ENCODE data around the gene TDRD3. TPM values are rescaled to one million over a fixed set of nuclear protein-coding genes. Genes with fewer than 3 reads are reported as not detected.
A peak's percentile ranks its signal among the peaks of the same experiment; 100 is the strongest.
"Not testable (repeated sequence)": the region's sequence is repeated elsewhere in the genome, so short reads cannot be mapped to it uniquely, and the experiment has no call there.

TDRD3 gene
- total and polyA plus RNA-seq, 4 experiments from 2014 or later, result 4.9 to 34.9 (median 18.9) TPM

DNA sequence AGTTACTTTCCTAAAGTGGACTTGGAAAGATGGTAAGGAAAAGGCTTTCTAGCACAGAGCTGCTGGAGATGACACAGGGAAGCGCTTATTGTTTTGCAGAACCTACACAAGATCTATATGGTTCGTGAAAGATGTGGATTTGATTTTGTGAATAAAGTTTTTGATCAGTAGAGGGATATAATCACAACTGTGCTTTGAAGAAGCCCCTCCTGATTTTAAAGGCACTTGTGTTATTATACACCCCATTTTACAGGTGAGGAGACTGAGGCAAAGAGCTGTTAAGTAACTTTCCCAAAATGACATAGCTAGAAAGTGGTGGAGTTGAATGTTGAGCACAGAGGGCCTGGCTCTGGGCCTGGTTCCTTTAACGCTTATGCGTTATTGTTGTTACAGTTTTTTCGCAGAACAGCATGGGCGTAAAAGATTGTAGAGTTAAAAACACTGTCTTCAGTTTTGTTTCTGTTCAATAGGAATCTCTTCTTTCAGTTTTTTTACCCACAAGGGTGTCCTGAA lies 1.4 kb downstream of the TDRD3 start:
- peak overlapping the region; percentile 87 to 95 (median 92) for H3K4me3 Mint-ChIP-seq
- H3K36me3 Mint-ChIP-seq, result peaks cover 0 to 9% of the 10 kb centered on the region in 2 donors
- Histone ChIP-seq H3K9me3 (ENCODE audit: control insufficient read depth in 1 of 2, low read length in 2 of 2) (no peaks in the 10 kb centered on the region), H3K27ac (ENCODE audit: low read depth, low read length) (peak overlapping the region; percentile 76), H3K4me3 (ENCODE audit: low read length in 2 of 2) (peak overlapping the region; percentile 26 to 57), H3K36me3 (ENCODE audit: insufficient read depth, low read length) (no peaks in the 10 kb centered on the region), H3K27me3 (ENCODE audit: insufficient read depth, low read length) (no peaks in the 10 kb centered on the region), H3K4me1 (ENCODE audit: insufficient read depth, low read length) (peaks cover 34% of the 10 kb centered on the region)
- ChIA-PET CTCF (ENCODE audit: partially characterized antibody) (interaction anchor here (0.9 to 5.9 kb wide), 3 partner anchors 8 to 1007 kb away, joined by 3 to 30 read pairs (median 7); no protein-coding TSS in a partner anchor), POLR2A (ENCODE audit: partially characterized antibody) (interaction anchor here (0.7 to 1.5 kb wide), 2 partner anchors 8 to 13 kb away, joined by 3 to 4 read pairs; no protein-coding TSS in a partner anchor)
- no peaks in the 10 kb centered on the region for H3K9me3 Mint-ChIP-seq
- intact Hi-C loops (cut with micrococcal nuclease), result no loop called here
- DNase-seq, result peak in 1 of 5 donors; percentile 2
- H3K27me3 Mint-ChIP-seq, result no peaks in the 10 kb centered on the region
- peaks cover 23 to 53% (median 29%) of the 10 kb centered on the region in 4 donors for H3K4me1 Mint-ChIP-seq
- H3K27ac Mint-ChIP-seq, result peak overlapping the region; percentile 89 to 97 (median 96)

DNA sequence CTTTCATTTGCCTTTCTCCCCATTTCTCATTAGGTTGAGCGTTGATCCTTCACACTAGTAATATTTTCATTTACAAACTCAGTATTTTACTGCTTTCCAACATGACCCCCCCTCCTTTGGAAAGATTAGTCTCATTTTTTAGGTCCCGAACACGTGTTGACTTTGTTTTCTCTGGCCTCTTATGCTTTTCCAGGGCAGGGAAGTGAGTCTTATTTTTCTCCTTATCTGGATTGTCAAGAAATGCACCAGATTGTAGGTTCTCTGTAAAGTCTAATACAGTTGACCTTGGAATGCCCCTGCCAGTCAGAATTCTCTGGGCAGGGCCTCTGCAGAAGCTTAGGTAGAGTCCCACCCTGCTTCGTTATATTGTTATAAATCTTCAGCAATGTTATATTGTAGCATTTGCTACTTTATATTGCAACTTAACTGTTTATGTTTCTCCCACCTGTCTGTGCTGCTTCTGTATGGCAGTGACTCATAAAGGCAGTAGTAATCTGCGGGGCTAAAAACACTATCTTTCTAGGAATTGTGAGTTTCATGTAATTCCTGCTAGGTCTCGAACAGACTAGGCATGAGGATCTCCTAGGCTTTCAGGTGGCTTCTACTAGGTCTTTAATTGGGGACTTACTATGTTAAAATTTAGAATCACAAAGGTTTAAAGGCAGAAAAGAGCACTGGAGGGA lies 2.0 kb downstream of the TDRD3 start:
- CTCF ChIA-PET (ENCODE audit: partially characterized antibody), result interaction anchor here (0.9 to 5.9 kb wide), 2 partner anchors 31 to 1008 kb away, joined by 3 to 30 read pairs; no protein-coding TSS in a partner anchor
- Mint-ChIP-seq H3K27ac (peak overlapping the region; percentile 13 to 96 (median 71)), H3K36me3 (peaks cover 0 to 9% of the 10 kb centered on the region in 2 donors), H3K4me3 (peak overlapping the region; percentile 72 to 95 (median 92)), H3K27me3 (no peaks in the 10 kb centered on the region), H3K9me3 (no peaks in the 10 kb centered on the region), H3K4me1 (peaks cover 24 to 53% (median 29%) of the 10 kb centered on the region in 4 donors)
- peaks cover 34% of the 10 kb centered on the region for H3K4me1 ChIP-seq (ENCODE audit: insufficient read depth, low read length)
- no peaks in the 10 kb centered on the region for H3K36me3 ChIP-seq (ENCODE audit: insufficient read depth, low read length)
- no peak for DNase-seq
- POLR2A ChIA-PET (ENCODE audit: partially characterized antibody), result no interaction called here
- no peaks in the 10 kb centered on the region for H3K27me3 ChIP-seq (ENCODE audit: insufficient read depth, low read length)
- H3K9me3 ChIP-seq (ENCODE audit: control insufficient read depth in 1 of 2, low read length in 2 of 2), result no peaks in the 10 kb centered on the region
- H3K4me3 ChIP-seq (ENCODE audit: low read length in 2 of 2), result peak overlapping the region in 1 of 2 donors; percentile 5
- no peak overlapping the region for H3K27ac ChIP-seq (ENCODE audit: low read depth, low read length)
- intact Hi-C loops (cut with micrococcal nuclease), result no loop called here

DNA sequence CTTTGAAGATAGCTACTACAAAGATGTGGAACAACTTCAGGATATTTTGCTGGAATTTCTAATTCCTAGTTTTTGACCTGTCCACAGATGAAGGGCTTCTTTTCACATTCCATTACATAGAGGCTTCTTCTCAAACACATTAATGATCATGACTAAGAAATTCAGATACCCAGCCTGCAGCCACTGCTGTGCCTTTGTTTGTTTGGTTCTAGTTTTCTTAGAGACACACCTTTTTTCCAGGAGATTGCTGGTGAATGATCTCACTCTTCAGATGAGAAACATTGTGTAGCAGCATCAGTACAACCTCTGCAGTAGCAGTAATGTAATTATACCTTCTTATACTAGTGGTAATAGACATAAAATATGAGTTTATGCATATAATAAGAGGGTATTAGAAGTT lies 5.0 kb downstream of the TDRD3 start:
- Histone ChIP-seq H3K9me3 (ENCODE audit: control insufficient read depth in 1 of 2, low read length in 2 of 2) (no peaks in the 10 kb centered on the region), H3K27ac (ENCODE audit: low read depth, low read length) (no peak overlapping the region), H3K27me3 (ENCODE audit: insufficient read depth, low read length) (no peaks in the 10 kb centered on the region), H3K36me3 (ENCODE audit: insufficient read depth, low read length) (no peaks in the 10 kb centered on the region), H3K4me3 (ENCODE audit: low read length in 2 of 2) (no peak overlapping the region), H3K4me1 (ENCODE audit: insufficient read depth, low read length) (peaks cover 28% of the 10 kb centered on the region)
- no peak overlapping the region for H3K4me3 Mint-ChIP-seq
- peaks cover 0 to 4% of the 10 kb centered on the region in 2 donors for H3K36me3 Mint-ChIP-seq
- H3K27ac Mint-ChIP-seq, result no peak overlapping the region
- POLR2A ChIA-PET (ENCODE audit: partially characterized antibody), result no interaction called here
- H3K9me3 Mint-ChIP-seq, result no peaks in the 10 kb centered on the region
- DNase-seq, result no peak
- H3K4me1 Mint-ChIP-seq, result peaks cover 32 to 50% (median 35%) of the 10 kb centered on the region in 4 donors
- intact Hi-C loops (cut with micrococcal nuclease), result no loop called here
- CTCF ChIA-PET (ENCODE audit: partially characterized antibody), result no interaction called here
- no peaks in the 10 kb centered on the region for H3K27me3 Mint-ChIP-seq

DNA sequence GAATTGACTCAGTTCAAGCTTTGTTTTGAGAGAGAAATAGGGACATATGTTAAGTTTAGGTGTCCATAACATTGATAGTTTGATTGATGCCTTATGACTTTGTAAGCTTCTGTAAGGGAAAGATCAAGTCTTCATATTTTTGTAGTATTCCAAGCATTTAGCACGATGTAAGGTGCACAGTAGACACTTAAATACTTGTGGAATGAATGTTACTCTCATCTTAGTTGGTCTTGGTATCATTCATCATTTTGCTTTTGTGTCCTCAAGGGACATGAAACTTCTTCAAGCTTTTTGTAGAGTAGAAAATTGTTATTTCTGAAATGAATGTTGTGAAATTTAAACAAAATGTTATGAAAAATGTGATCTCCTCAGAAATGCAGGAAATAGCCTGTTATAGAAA lies 10.1 kb downstream of the TDRD3 start:
- H3K36me3 Mint-ChIP-seq, result peaks cover 0 to 12% of the 10 kb centered on the region in 2 donors
- H3K27ac Mint-ChIP-seq, result no peak overlapping the region
- Histone ChIP-seq H3K27me3 (ENCODE audit: insufficient read depth, low read length) (no peaks in the 10 kb centered on the region), H3K4me1 (ENCODE audit: insufficient read depth, low read length) (peaks cover 22% of the 10 kb centered on the region), H3K27ac (ENCODE audit: low read depth, low read length) (no peak overlapping the region), H3K9me3 (ENCODE audit: control insufficient read depth in 1 of 2, low read length in 2 of 2) (no peaks in the 10 kb centered on the region), H3K4me3 (ENCODE audit: low read length in 2 of 2) (no peak overlapping the region), H3K36me3 (ENCODE audit: insufficient read depth, low read length) (no peaks in the 10 kb centered on the region)
- intact Hi-C loops (cut with micrococcal nuclease), result no loop called here
- DNase-seq, result no peak
- H3K4me1 Mint-ChIP-seq, result peaks cover 38 to 58% (median 49%) of the 10 kb centered on the region in 4 donors
- H3K4me3 Mint-ChIP-seq, result no peak overlapping the region
- H3K9me3 Mint-ChIP-seq, result peaks cover 0 to 2% (median 0%) of the 10 kb centered on the region in 8 donors
- ChIA-PET CTCF (ENCODE audit: partially characterized antibody) (interaction anchor here (1.9 kb wide), 1 partner anchor 10 kb away, joined by 7 read pairs; the partner anchor contains the start of gene TDRD3), POLR2A (ENCODE audit: partially characterized antibody) (interaction anchor here (0.9 to 1.3 kb wide), 2 partner anchors 9 to 10 kb away, joined by 3 read pairs; partner anchors contain the start of gene TDRD3)
- H3K27me3 Mint-ChIP-seq, result no peaks in the 10 kb centered on the region

DNA sequence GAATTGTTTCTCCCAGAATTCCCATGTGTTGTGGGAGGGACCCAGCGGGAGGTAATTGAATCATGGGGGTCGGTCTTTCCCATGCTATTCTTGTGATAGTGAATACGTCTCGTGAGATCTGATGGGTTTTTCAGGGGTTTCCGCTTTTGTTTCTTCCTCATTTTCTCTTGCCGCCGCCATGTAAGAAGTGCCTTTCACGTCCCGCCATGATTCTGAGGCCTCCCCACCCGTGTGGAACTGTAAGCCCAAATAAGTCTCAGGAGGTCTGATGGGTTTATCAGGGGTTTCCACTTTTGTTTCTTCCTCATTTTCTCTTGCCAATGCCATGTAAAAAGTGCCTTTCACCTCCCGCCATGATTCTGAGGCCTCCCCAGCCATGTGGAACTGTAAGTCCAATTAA lies 10.8 kb downstream of the TDRD3 start:
- H3K9me3 ChIP-seq (ENCODE audit: control insufficient read depth in 1 of 2, low read length in 2 of 2); H3K4me3 ChIP-seq (ENCODE audit: low read length in 2 of 2); CTCF ChIA-PET (ENCODE audit: partially characterized antibody); H3K9me3 Mint-ChIP-seq; H3K27ac Mint-ChIP-seq; H3K4me3 Mint-ChIP-seq; H3K27me3 ChIP-seq (ENCODE audit: insufficient read depth, low read length); DNase-seq; intact Hi-C loops (cut with micrococcal nuclease); H3K36me3 ChIP-seq (ENCODE audit: insufficient read depth, low read length); H3K27ac ChIP-seq (ENCODE audit: low read depth, low read length); H3K27me3 Mint-ChIP-seq; POLR2A ChIA-PET (ENCODE audit: partially characterized antibody): not testable (repeated sequence)
- Mint-ChIP-seq H3K4me1 (peaks cover 38 to 59% (median 51%) of the 10 kb centered on the region in 4 donors), H3K36me3 (peaks cover 0 to 12% of the 10 kb centered on the region in 2 donors)
- H3K4me1 ChIP-seq (ENCODE audit: insufficient read depth, low read length), result peaks cover 24% of the 10 kb centered on the region

DNA sequence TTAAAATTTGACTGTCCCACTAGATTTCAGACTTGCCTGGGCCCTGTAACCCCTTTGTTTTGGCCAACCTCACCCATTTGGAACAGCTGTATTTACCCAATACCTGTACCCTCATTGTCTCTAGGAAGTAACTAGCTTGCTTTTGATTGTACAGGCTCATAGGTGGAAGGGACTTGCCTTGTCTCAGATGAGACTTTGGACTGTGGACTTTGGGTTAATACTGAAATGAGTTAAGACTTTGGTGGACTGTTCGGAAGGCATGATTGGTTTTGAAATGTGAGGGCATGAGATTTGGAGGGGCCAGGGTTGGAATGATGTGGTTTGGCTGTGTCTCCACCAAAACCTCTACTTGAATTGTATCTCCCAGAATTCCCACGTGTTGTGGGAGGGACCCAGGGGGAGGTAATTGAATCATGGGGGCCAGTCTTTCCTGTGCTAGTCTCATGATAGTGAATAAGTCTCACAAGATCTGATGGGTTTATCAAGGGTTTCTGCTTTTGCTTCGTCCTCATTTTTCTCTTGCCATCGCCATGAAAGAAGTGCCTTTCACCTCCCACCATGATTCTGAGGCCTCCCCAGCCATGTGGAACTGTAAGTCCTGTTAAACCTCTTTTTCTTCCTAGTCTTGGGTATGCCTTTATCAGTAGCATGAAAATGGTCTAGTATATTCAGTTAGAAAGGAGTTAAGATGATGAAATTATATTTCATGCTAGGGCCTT lies 12.7 kb downstream of the TDRD3 start:
- H3K4me3 ChIP-seq (ENCODE audit: low read length in 2 of 2); H3K27me3 Mint-ChIP-seq; H3K9me3 ChIP-seq (ENCODE audit: control insufficient read depth in 1 of 2, low read length in 2 of 2); DNase-seq; H3K27me3 ChIP-seq (ENCODE audit: insufficient read depth, low read length); POLR2A ChIA-PET (ENCODE audit: partially characterized antibody); H3K9me3 Mint-ChIP-seq; intact Hi-C loops (cut with micrococcal nuclease); H3K36me3 ChIP-seq (ENCODE audit: insufficient read depth, low read length); H3K27ac ChIP-seq (ENCODE audit: low read depth, low read length); CTCF ChIA-PET (ENCODE audit: partially characterized antibody): not testable (repeated sequence)
- H3K4me1 ChIP-seq (ENCODE audit: insufficient read depth, low read length), result peaks cover 25% of the 10 kb centered on the region
- Mint-ChIP-seq H3K4me3 (peak overlapping the region in 2 of 8 donors; percentile 6 to 8), H3K27ac (peak overlapping the region in 1 of 7 donors; percentile 58), H3K4me1 (peaks cover 41 to 66% (median 50%) of the 10 kb centered on the region in 4 donors), H3K36me3 (peaks cover 0 to 12% of the 10 kb centered on the region in 2 donors)

DNA sequence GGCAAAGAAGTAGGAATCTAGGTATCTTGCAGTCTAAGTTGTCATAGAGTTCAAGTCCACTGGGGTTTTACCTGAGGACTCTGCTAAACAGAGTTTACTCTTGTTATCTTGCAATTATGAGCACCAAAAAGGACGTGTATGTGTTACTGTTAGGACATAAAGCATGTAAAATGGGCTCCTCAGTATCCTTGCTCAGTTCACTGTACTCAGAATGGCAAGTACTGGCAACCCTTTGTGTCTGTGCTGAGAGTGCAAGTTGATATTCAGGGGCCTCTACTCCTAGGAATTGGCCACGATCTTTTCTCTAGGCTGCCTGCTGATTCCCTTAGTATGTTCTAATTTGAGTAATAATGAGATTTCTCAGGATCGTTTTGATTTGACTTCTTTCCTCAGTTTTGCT lies 13.3 kb downstream of the TDRD3 start:
- no peaks in the 10 kb centered on the region for H3K9me3 ChIP-seq (ENCODE audit: control insufficient read depth in 1 of 2, low read length in 2 of 2)
- Mint-ChIP-seq H3K27me3 (no peaks in the 10 kb centered on the region), H3K36me3 (peaks cover 0 to 12% of the 10 kb centered on the region in 2 donors), H3K9me3 (peaks cover 0 to 2% (median 0%) of the 10 kb centered on the region in 8 donors), H3K4me1 (peaks cover 39 to 62% (median 47%) of the 10 kb centered on the region in 4 donors), H3K27ac (peak overlapping the region in 3 of 7 donors; percentile 10 to 72 (median 18)), H3K4me3 (peak overlapping the region in 3 of 8 donors; percentile 8 to 65 (median 11))
- POLR2A ChIA-PET (ENCODE audit: partially characterized antibody), result no interaction called here
- H3K27me3 ChIP-seq (ENCODE audit: insufficient read depth, low read length), result no peaks in the 10 kb centered on the region
- DNase-seq, result no peak
- intact Hi-C loops (cut with micrococcal nuclease), result no loop called here
- H3K4me1 ChIP-seq (ENCODE audit: insufficient read depth, low read length), result peaks cover 25% of the 10 kb centered on the region
- H3K4me3 ChIP-seq (ENCODE audit: low read length in 2 of 2), result no peak overlapping the region
- no peaks in the 10 kb centered on the region for H3K36me3 ChIP-seq (ENCODE audit: insufficient read depth, low read length)
- no peak overlapping the region for H3K27ac ChIP-seq (ENCODE audit: low read depth, low read length)
- CTCF ChIA-PET (ENCODE audit: partially characterized antibody), result no interaction called here

All from CD4-positive, alpha-beta memory T cell (primary cell).